ENCODE data around the gene RIMS4. TPM values are rescaled to one million over a fixed set of nuclear protein-coding genes. Genes with fewer than 3 reads are reported as not detected.

Gene RIMS4
- total and polyA plus RNA-seq, 9 of the 15 experiments (the other 6 are each of a cell fraction or from before 2014, with no cell fraction given), result 0.04 TPM; not detected in 8

DNA sequence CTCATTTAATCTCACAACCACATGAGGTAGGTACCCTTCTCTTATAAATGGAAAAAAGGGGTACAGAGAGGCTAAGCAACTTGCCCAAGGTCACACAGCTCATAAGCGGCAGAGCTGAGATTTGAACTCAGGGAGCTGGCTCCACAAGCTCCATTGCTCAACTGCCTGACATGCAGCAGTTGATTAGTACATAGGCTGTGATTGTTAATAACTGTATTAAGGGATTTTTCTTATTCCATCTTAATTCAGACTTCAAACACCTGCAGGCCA lies 88.6 kb downstream of the RIMS4 start:
- ATAC-seq, result no peak
- Histone ChIP-seq H2AFZ (ENCODE audit: low read depth, low read length) (no peak overlapping the region), H3K36me3 (ENCODE audit: control insufficient read depth, insufficient read depth, low read length) (no peaks in the 10 kb centered on the region), H3K27me3 (ENCODE audit: control insufficient read depth in 2 of 2, insufficient read depth in 2 of 2, low read length in 2 of 2) (peaks cover 36 to 69% of the 10 kb centered on the region in 2 experiments), H4K20me1 (replicated peaks; ENCODE audit: control insufficient read depth, insufficient read depth, low read length) (0 out of 2 replicates have a peak, but pooled peaks cover 7% of the 10 kb centered on the region), H3K79me2 (ENCODE audit: control insufficient read depth, insufficient read depth, low read length) (no peaks in the 10 kb centered on the region), H3K9me3 (replicated peaks; ENCODE audit: control insufficient read depth, insufficient read depth, low read depth, low read length) (no peaks in the 10 kb centered on the region), H3K4me2 (ENCODE audit: insufficient read depth, low read length) (no peak overlapping the region), H3K27ac (ENCODE audit: extremely low read depth, low read depth, low read length) (no peak overlapping the region), H3K9me1 (ENCODE audit: control insufficient read depth, insufficient read depth, low read length) (no peaks in the 10 kb centered on the region), H3K4me1 (replicated peaks in 1 of 2; ENCODE audit: control insufficient read depth in 2 of 2, insufficient read depth in 2 of 2, low read length in 2 of 2) (peaks cover 0 to 10% of the 10 kb centered on the region in 2 experiments; a peak in 2 of 5 replicates), H3K9ac (ENCODE audit: insufficient read depth in 1 of 2, low read depth in 2 of 2, low read length in 2 of 2) (no peak overlapping the region), H3K4me3 (no peak overlapping the region)
- no TSS peak for BruUV-seq (replicated peaks)
- ChIA-PET POLR2A (interaction anchor here (1.1 kb wide), 1 partner anchor 11 kb away, joined by 4 read pairs; no protein-coding TSS in a partner anchor), CTCF (ENCODE audit: low intra/inter-chr PET ratio) (no interaction called here)
- no peak for DNase-seq (ENCODE audit: extremely low read depth in 1 of 4, low spot score in 3 of 4)
- FAIRE-seq, result no peak
- in situ Hi-C loops (cut with MboI) (no loop called here), intact Hi-C loops (cut with micrococcal nuclease) (no loop called here)
- WGBS (ENCODE audit: insufficient coverage, low coverage, missing lambda C conversion rate), result 0% methylated on average over 1 of the region's 1 CpG
- no peak for TF ChIP-seq ZNF699 (CRISPR knock-in tag; IDR thresholded peaks at IDR 0.05; ENCODE audit: insufficient replicate concordance)
- peak; percentile 56; the same call in 1 of the 2 replicates for TF ChIP-seq ADNP (tag; IDR thresholded peaks at IDR 0.05)
- TF ChIP-seq, protein P1, sequence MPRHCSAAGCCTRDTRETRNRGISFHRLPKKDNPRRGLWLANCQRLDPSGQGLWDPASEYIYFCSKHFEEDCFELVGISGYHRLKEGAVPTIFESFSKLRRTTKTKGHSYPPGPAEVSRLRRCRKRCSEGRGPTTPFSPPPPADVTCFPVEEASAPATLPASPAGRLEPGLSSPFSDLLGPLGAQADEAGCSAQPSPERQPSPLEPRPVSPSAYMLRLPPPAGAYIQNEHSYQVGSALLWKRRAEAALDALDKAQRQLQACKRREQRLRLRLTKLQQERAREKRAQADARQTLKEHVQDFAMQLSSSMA (CRISPR knock-in tag; IDR thresholded peaks at IDR 0.05), result no peak
- TF ChIP-seq, protein P2, sequence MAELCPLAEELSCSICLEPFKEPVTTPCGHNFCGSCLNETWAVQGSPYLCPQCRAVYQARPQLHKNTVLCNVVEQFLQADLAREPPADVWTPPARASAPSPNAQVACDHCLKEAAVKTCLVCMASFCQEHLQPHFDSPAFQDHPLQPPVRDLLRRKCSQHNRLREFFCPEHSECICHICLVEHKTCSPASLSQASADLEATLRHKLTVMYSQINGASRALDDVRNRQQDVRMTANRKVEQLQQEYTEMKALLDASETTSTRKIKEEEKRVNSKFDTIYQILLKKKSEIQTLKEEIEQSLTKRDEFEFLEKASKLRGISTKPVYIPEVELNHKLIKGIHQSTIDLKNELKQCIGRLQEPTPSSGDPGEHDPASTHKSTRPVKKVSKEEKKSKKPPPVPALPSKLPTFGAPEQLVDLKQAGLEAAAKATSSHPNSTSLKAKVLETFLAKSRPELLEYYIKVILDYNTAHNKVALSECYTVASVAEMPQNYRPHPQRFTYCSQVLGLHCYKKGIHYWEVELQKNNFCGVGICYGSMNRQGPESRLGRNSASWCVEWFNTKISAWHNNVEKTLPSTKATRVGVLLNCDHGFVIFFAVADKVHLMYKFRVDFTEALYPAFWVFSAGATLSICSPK (IDR thresholded peaks at IDR 0.05; ENCODE audit: borderline replicate concordance), result no peak
- no peak for TF ChIP-seq REST (IDR thresholded peaks at IDR 0.05; ENCODE audit: borderline replicate concordance)
- no peak for TF ChIP-seq REST (CRISPR knock-in tag; IDR thresholded peaks at IDR 0.05; ENCODE audit: low read depth)
- TF ChIP-seq BHLHE40 (IDR thresholded peaks at IDR 0.05; ENCODE audit: low read length), result no peak
- no peak for TF ChIP-seq HIVEP1 (CRISPR knock-in tag; IDR thresholded peaks at IDR 0.05)
- TF ChIP-seq TAF15 (IDR thresholded peaks at IDR 0.05; ENCODE audit: low read depth, low read length), result no peak
- TF ChIP-seq RB1 (IDR thresholded peaks at IDR 0.05; ENCODE audit: low read depth), result no peak
- TF ChIP-seq, protein P3, sequence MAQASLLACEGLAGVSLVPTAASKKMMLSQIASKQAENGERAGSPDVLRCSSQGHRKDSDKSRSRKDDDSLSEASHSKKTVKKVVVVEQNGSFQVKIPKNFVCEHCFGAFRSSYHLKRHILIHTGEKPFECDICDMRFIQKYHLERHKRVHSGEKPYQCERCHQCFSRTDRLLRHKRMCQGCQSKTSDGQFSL (CRISPR knock-in tag; IDR thresholded peaks at IDR 0.05), result no peak
- TF ChIP-seq, protein P3 (tag; IDR thresholded peaks at IDR 0.05), result no peak
- peak; percentile 24; the same call in 1 of the 2 replicates for TF ChIP-seq BCOR (IDR thresholded peaks at IDR 0.05)
